GM19025 (cell line): ENCODE data around the gene IFRD1.
"Not testable (repeated sequence)": the region's sequence is repeated elsewhere in the genome, so short reads cannot be mapped to it uniquely, and the experiment has no call there.

Experiments used
- ATAC-seq: cut with Tn5 transposase; IDR thresholded peaks from one replicate; pipeline ENCODE4 v1.9.1; 2021; ENCODE audit warnings: mild to moderate bottlenecking, low read depth, moderate library complexity; ENCODE audit not compliant: unreplicated experiment

Gene IFRD1

DNA sequence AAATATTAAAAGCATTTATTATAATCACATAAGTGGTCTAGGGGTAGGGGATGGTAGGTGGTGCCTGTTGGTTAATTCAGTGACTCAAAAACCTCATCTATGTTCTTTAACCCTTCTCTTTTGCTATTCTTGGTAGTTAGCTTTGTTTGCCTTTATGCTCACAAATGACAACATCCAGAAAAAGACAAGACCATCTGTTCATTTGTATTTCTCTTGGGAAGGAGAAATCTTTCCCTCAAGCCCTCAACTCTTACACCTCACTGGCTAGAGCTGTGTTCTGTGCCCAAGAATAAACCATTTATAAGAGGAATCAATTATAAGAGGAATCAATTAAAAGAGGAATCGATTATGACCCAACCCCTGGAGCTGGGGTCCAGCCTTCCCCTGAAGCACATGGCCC lies 10.8 kb upstream of the IFRD1 start:
- ATAC-seq = no peak

- ATAC-seq = no peak
Observed at GRCh38 chr7:112442210-112442609, 8.1 kb upstream of the IFRD1 start.

- ATAC-seq = no peak
Observed at GRCh38 chr7:112444505-112444904, 5.8 kb upstream of the IFRD1 start.

DNA sequence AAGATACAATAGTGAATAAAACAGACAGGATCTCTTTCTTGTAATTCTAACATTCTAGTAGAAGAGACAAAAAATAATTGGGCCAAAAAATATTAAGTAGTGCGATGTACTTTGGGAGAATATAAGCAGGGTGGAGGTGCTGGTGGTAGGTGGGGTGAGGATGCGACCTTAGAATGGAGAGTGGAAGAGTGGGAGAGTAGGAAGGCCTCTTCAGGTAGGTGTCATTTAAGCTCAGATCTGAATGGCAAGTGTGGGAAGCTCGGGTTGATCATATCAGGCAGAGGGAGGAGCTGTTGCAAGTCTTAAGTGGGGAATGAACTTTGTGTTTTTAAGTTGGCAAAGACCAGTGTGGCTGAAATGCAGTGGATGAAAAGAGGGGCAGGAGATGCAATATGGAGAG lies 3.8 kb upstream of the IFRD1 start:
- no peak for ATAC-seq

- ATAC-seq = no peak
Observed at GRCh38 chr7:112447406-112447805, 2.9 kb upstream of the IFRD1 start.

DNA sequence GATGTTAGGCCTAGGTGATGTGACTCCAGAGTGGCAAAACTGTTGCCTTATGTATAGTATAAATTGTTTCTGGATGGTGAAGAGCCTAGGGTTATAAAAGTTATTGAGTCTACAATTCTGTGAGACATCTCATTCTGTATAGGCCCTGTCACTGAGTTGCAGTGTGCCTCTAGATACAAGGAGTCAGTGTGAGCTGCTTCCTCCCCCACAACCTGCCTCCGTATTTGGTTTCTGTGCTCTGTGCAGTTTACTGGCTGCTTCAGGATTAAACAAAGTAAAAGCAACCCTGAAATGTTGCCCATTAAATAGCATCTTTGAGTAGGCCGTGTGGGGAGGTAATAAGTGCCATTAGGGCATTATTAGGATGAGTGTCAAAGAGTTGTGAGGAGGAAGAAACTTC lies 1.9 kb upstream of the IFRD1 start:
- no peak for ATAC-seq

- no peak for ATAC-seq
Observed at GRCh38 chr7:112448891-112449290, 1.4 kb upstream of the IFRD1 start.

DNA sequence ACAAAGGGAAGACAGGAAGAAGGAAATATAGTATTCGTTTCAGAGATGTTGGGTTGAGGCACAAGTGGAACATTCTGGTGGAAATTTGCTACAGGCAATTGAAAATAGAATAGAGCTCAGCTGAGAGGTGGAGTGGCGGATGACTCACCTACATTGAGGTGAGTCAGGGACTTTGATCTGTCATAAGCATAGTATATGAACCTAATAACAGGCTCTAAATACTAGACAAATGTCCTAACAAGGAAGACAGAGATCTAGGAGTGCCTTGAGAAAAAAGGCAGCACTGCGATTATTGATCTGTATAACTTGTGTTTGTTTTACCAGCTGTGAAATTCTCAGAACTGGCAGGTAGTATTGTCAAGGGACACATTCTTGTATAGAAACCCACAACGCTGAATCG lies 907 bp upstream of the IFRD1 start:
- ATAC-seq = no peak

DNA sequence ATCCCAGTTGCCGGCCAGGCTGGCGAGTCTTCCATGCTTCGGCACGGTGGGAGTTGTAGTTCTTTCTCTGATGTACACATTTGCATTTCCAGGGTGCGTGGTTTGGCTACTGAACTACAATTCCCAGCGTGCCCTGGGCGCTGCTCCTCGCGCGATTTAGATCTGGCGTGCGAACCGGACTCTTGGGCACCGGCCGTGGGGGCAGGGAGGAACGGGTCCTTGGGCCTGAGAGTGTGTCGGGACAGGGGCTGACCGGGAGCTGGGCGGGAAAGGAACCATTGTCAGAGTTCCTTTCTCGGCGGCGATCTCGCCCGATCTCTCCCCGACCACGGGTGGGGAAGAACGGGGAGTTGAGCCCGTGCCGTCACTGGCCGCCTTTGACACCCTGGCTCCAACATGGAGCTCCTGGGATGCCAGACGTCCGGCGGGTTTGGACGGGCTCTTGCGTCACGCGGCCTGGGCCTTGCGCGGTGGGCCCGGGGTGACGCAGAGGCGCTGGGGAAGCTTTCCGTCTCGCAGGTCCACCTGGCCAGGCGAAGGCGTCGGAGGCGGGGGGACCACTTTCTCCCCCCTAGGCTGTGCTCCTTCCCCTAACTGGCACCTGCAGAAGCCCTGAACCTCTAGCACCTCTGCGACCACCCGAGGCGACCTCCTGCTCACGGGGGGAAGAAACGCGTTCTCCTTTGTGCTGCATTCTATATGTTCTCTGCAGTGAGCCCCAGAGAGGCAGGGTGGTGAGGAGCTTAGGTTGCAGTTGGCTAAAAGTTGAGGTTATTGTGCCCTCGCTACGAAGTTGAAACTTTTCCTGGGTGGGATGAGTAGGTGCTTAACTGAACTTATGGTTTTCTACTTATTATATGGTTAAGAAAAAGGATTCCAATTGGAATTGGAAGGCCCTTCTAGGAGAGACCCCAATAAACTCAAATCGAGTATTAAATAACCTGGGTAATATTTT lies 824 bp downstream of the IFRD1 start:
- ATAC-seq = peak; percentile 76

DNA sequence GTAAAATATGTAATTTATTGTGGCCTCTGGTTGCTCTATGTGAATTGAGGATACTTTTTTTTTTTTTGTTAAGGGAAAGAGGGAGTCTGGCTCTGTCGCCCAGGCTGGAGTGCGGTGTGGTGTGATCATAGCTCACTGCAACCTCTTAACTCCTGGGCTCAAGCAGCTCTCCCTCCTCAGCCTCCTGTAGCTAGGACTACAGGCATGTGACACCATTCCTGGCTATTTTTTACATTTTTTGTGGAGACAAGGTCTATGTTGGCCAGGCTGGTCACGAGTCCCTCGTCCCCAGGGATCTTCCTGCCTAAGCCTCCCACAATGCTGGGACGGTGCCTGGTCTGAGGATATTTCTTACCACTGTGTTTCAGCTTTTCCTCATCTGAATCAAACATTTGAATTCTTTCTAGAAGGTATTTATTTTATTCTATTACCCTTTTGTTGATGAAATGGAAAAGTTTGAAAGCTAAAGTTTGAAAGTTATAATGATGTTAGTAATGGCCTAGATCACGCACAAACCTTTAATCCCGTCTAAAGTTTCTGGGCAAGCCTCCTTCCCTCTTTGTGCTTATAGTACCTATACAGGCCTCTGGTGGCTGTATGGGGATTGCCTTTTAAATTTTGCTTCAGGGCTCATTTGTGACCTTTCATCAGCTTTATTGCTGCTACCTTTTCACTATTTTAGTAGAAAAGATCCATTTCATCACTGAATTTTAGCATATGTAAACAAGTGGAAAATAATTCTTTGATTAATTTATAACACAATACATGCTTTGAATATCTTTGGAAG lies 2.0 kb downstream of the IFRD1 start:
- no peak for ATAC-seq

DNA sequence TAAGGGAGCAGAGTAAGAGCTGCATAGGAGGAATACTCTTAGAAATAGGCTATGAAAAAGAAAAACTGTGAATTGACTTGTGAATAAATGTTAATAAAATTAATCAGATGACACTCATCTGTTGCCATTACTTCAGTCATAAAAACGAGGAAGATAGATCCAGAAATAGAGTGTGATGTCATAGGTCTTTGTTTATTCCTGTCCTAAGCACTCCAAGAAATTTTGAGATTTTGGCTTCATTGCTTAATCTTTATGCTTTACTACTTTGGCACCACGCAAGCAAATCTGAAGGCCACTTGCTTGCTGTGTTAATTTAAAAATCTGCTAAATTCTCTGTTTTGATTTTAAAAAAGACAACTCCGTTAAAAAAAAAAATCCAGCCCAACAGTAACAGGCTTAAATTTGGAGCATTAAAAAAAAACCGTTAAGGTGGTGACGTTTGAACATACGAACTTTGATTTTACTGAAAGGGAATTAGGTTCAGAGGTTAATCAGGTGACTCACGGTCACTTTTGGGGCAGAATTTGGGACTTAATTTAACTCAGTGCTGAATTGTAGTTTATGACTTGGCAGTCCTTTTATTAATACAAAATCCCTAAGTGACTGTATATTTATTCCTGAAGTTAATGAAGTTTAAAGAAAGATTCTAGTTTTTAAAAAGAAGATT lies 3.4 kb downstream of the IFRD1 start:
- ATAC-seq = no peak

DNA sequence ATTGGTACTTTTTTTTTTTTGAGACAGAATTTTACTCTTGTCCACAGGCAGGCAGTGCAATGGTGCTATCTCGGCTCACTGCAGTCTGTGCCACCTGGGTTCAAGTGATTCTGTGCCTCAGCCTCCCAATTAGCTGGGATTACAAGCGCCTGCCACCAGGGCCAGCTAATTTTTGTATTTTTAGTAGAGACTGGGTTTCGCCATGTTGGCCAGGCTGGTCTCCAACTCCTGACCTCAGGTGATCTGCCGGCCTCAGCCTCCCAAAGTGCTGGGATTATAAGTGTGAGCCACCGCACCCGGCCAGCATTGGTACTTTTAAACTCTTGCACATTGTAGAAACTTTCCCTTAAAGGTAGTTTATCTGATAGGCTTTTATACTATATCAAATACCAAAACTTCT lies 3.9 kb downstream of the IFRD1 start:
- not testable (repeated sequence) for ATAC-seq

DNA sequence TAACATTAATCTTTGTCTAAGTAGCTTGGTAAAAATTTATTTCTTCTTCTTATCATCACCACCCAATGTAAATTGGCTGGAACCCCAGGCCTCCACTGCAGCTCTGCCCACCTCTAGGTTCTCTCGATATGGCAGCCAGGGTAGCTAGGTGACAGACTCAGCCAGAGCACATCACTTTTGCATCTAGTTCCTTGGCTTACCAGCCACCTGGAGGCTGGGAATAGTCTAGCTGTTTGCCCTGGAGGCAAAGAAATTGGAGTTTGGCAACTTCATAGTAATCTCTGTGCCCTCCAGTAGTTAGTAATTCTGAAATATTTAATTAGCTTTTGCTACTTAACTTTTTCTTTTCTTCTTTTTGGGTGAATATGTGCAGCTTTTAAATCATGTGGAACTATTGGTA lies 9.4 kb downstream of the IFRD1 start:
- ATAC-seq = no peak

DNA sequence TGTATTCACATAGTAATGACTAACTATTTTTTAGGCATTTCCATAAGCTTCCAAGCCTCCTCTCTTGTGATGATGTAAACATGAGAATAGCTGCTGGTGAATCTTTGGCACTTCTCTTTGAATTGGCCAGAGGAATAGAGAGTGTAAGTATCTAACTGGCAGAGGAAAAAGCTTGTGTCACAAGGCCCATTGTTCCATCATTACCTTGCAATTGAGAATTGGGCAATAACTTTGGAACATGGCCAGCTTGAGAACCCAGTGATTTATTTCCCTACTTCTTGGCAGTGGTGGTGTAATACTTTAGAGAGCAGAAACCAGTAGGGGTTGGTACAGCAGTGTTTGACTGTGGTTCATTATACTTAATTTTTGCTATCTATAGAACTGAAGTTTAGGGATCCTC lies 12.0 kb downstream of the IFRD1 start:
- no peak for ATAC-seq

DNA sequence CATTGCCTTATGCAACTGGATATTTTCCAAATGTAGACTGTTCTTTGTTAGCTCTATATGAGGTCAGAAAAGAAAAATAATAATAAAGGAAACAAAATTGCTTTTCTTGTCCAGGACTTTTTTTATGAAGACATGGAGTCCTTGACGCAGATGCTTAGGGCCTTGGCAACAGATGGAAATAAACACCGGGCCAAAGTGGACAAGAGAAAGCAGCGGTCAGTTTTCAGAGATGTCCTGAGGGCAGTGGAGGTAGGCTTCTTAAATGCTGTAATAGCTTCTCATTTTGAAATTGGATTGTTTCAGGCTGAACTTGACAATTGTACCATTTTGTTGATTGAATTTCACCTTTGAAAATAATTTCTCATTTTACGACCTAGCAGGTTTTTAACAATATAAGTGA lies 17.6 kb downstream of the IFRD1 start:
- ATAC-seq = no peak

GRCh38 chr7:112470194-112470593 lies 19.9 kb downstream of the IFRD1 start:
- no peak for ATAC-seq

DNA sequence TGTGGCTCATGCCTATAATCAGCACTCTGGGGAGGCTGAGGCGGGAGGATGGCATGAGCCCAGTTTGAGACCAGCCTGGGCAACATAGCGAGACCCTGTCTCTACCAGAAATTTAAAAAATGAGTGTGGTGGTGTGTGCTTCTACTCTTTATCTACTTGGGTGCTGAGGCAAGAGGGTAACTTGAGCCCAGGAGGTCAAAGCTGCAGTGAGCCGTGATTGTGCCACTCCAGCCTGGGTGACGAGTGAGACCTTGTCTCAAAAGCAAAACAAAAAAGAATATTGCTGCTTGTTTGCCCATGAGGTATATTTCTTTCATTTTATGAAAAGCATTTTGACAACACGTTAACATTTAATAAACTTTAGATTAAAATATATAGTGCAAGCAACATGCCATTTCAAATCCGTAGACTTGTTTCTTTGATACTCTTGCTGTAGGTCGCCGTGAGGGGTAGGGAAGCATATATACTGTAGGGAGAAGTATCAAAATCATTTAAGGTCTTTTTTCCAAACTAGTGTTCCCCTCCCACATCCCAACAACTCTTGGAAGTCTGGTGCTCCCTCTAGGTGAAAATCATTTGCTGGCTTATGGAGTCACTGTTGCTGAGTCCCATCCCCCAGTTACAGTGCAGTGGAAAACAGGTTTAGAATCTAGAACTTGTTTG lies 26.3 kb downstream of the IFRD1 start:
- ATAC-seq = no peak

DNA sequence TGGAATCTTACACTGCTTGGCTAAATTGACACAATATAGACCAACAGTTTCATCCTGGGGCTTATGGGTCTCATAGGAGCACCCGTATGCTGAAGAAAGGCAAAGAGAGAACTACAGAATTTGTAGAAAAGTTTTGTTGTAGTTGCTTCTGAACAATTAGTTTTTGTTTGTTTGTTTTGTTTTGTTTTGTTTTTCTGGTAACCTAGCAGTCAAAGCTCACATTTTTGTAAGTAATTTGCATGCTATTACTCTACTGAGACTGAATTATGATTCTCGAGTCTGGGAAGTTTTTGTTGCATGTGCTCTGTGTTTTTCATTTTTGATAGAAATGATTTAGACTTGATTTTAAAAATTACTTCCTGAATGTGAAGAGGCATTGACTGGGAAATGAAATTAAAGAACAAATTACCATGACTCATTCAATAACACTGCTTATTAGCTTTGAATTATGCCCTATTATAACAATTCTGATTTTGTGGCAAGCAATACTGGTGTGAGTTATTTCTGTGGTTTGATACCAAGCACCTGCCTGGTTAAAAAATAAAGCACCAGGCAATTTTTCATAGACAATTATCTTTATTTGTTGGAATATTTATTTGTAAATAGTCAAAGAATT lies 31.0 kb downstream of the IFRD1 start:
- ATAC-seq = no peak

DNA sequence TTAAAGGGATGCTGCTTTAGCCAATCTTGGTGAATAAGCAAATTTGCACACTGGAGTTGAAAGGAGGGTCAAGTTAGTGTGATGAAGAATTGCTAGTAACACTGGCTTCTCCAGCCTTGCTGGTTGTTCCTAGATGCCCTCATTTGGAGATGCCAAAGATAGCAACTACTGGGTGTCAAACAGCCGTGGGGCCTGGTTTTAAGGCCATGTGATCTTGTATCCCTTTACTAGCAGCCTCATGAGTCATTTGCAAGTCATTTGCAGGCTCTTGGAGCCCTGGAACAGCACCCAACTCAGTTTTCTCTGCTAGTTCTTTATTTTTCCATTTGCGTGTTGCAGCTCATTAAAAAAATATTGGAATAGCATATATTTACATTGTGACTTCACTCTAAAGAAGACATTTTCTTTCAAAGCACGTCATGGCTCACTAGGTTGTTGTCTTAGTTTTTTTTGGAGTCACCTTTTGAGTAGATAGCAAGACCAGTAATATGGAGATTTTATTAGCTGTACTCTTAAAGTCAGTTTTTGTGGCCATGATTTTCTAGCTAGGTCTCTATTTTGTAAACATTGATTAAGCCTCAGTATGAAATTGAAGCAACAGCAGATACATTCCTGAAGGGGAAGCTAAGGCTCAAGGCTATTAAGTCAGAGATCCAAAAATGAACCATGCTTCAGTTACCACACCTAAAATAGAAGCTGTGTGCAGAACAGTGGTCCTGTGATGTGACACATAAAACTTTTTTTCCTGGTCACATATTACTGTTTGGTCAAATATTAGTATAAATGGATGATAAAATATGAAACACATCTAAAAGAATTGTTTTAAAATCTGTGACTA lies 31.8 kb downstream of the IFRD1 start:
- ATAC-seq = no peak
